ENCODE measurements around the gene JARID2.

DNA sequence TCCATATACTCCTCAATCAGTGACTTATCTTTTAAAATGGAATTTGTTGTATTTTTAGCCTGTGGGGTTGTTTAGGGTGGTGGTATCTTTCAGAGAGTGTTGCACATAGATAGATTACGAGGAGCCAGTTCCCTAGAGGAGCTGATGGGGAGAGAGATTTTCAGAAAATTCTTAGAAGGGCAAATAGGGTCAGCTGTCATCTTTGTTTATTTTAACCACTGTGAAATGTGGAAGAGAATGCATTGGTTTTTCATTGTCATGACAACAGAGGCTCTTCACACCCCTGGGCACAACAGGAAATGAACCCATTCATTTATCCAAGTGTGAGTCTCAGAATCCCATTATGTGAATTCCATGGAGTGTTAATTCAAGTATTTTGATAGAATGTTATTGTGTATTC is 188.4 kb downstream of the JARID2 start:
- TF ChIP-seq POLR2AphosphoS5 (IDR thresholded peaks at IDR 0.05; ENCODE audit: borderline replicate concordance, low read depth, low read length) (no peak; the same call in 1 of the 2 replicates), EZH2 (IDR thresholded peaks at IDR 0.05) (no peak)
